ENCODE measurements around the gene MAP3K10. TPM values are rescaled to one million over a fixed set of nuclear protein-coding genes. Genes with fewer than 3 reads are reported as not detected.
A peak's percentile ranks its signal among the peaks of the same experiment; 100 is the strongest.
"Not testable (repeated sequence)": the region's sequence is repeated elsewhere in the genome, so short reads cannot be mapped to it uniquely, and the experiment has no call there.

The MAP3K10 gene
- total and polyA plus RNA-seq, 7 experiments from 2014 or later: 0.09 to 31.5 (median 22.5) TPM

- H3K9me3 Mint-ChIP-seq; intact Hi-C loops (cut with micrococcal nuclease); H3K27ac Mint-ChIP-seq; H3K4me1 ChIP-seq (ENCODE audit: control insufficient read depth in 2 of 2, insufficient read depth in 2 of 2, low read length in 2 of 2); H3K27me3 Mint-ChIP-seq; H3K27ac ChIP-seq (ENCODE audit: low read depth, low read length); H3K4me3 Mint-ChIP-seq; DNase-seq; H3K27me3 ChIP-seq (ENCODE audit: control insufficient read depth in 2 of 2, insufficient read depth in 2 of 2, low read length in 2 of 2); H3K4me3 ChIP-seq (ENCODE audit: low read length); POLR2A ChIA-PET; H3K36me3 ChIP-seq (ENCODE audit: control insufficient read depth in 2 of 3, insufficient read depth in 3 of 3, low read length in 3 of 3); ATAC-seq; H3K9me3 ChIP-seq (ENCODE audit: control insufficient read depth in 2 of 3, low read length in 3 of 3); H3K36me3 Mint-ChIP-seq; H3K4me1 Mint-ChIP-seq: not testable (repeated sequence)
- CTCF ChIA-PET: interaction anchor here (0.6 kb wide), 1 partner anchor 686 kb away, joined by 3 read pairs; no protein-coding TSS in a partner anchor
These were observed 21.5 kb upstream of the MAP3K10 start for GRCh38 chr19:40169482-40170302.

- H3K4me1 ChIP-seq (ENCODE audit: control insufficient read depth in 2 of 2, insufficient read depth in 2 of 2, low read length in 2 of 2); H3K27me3 Mint-ChIP-seq; DNase-seq; H3K36me3 ChIP-seq (ENCODE audit: control insufficient read depth in 2 of 3, insufficient read depth in 3 of 3, low read length in 3 of 3); intact Hi-C loops (cut with micrococcal nuclease); H3K4me3 ChIP-seq (ENCODE audit: low read length); H3K27me3 ChIP-seq (ENCODE audit: control insufficient read depth in 2 of 2, insufficient read depth in 2 of 2, low read length in 2 of 2); POLR2A ChIA-PET; H3K4me3 Mint-ChIP-seq; H3K4me1 Mint-ChIP-seq; ATAC-seq; H3K9me3 Mint-ChIP-seq; H3K27ac ChIP-seq (ENCODE audit: low read depth, low read length); H3K36me3 Mint-ChIP-seq; H3K9me3 ChIP-seq (ENCODE audit: control insufficient read depth in 2 of 3, low read length in 3 of 3): not testable (repeated sequence)
- CTCF ChIA-PET: interaction anchor here (0.6 kb wide), 1 partner anchor 685 kb away, joined by 3 read pairs; no protein-coding TSS in a partner anchor
- H3K27ac Mint-ChIP-seq: peak overlapping the region in 1 of 9 donors; percentile 90
These were observed 20.8 kb upstream of the MAP3K10 start for GRCh38 chr19:40170303-40170989.

- H3K36me3 Mint-ChIP-seq; H3K27me3 ChIP-seq (ENCODE audit: control insufficient read depth in 2 of 2, insufficient read depth in 2 of 2, low read length in 2 of 2); DNase-seq; ATAC-seq; H3K27ac Mint-ChIP-seq; H3K4me3 ChIP-seq (ENCODE audit: low read length); H3K27me3 Mint-ChIP-seq; intact Hi-C loops (cut with micrococcal nuclease); H3K4me3 Mint-ChIP-seq; H3K36me3 ChIP-seq (ENCODE audit: control insufficient read depth in 2 of 3, insufficient read depth in 3 of 3, low read length in 3 of 3); POLR2A ChIA-PET; H3K27ac ChIP-seq (ENCODE audit: low read depth, low read length); H3K4me1 Mint-ChIP-seq; H3K4me1 ChIP-seq (ENCODE audit: control insufficient read depth in 2 of 2, insufficient read depth in 2 of 2, low read length in 2 of 2); H3K9me3 ChIP-seq (ENCODE audit: control insufficient read depth in 2 of 3, low read length in 3 of 3); H3K9me3 Mint-ChIP-seq: not testable (repeated sequence)
- CTCF ChIA-PET: interaction anchor here (0.7 kb wide), 1 partner anchor 77 kb away, joined by 3 read pairs; no protein-coding TSS in a partner anchor
These were observed 19.9 kb upstream of the MAP3K10 start for GRCh38 chr19:40171293-40171692.

GRCh38 chr19:40174092-40174491 lies 17.1 kb upstream of the MAP3K10 start:
- H3K4me1 Mint-ChIP-seq: peaks cover 0 to 1% (median 0%) of the 10 kb centered on the region in 7 donors
- H3K36me3 ChIP-seq (ENCODE audit: control insufficient read depth in 2 of 3, insufficient read depth in 3 of 3, low read length in 3 of 3): no peaks in the 10 kb centered on the region
- ATAC-seq: no peak
- H3K27me3 ChIP-seq (ENCODE audit: control insufficient read depth in 2 of 2, insufficient read depth in 2 of 2, low read length in 2 of 2): no peaks in the 10 kb centered on the region
- ChIA-PET POLR2A (no interaction called here), CTCF (no interaction called here)
- no peaks in the 10 kb centered on the region for H3K9me3 ChIP-seq (ENCODE audit: control insufficient read depth in 2 of 3, low read length in 3 of 3)
- peaks cover 0 to 7% (median 0%) of the 10 kb centered on the region in 5 donors for H3K36me3 Mint-ChIP-seq
- H3K9me3 Mint-ChIP-seq: peaks cover 0 to 1% (median 0%) of the 10 kb centered on the region in 11 donors
- intact Hi-C loops (cut with micrococcal nuclease): no loop called here
- H3K27ac Mint-ChIP-seq: no peak overlapping the region
- H3K4me1 ChIP-seq (ENCODE audit: control insufficient read depth in 2 of 2, insufficient read depth in 2 of 2, low read length in 2 of 2): no peaks in the 10 kb centered on the region
- H3K27ac ChIP-seq (ENCODE audit: low read depth, low read length): no peak overlapping the region
- peaks cover 0 to 9% (median 4%) of the 10 kb centered on the region in 5 donors for H3K27me3 Mint-ChIP-seq
- DNase-seq: no peak
- H3K4me3 Mint-ChIP-seq: no peak overlapping the region
- H3K4me3 ChIP-seq (ENCODE audit: low read length): no peak overlapping the region

GRCh38 chr19:40175820-40176219 lies 15.4 kb upstream of the MAP3K10 start:
- no peaks in the 10 kb centered on the region for H3K4me1 Mint-ChIP-seq
- H3K4me3 ChIP-seq (ENCODE audit: low read length): no peak overlapping the region
- H3K36me3 Mint-ChIP-seq: peaks cover 0 to 7% (median 0%) of the 10 kb centered on the region in 5 donors
- H3K27ac ChIP-seq (ENCODE audit: low read depth, low read length): no peak overlapping the region
- no peak for DNase-seq
- H3K4me1 ChIP-seq (ENCODE audit: control insufficient read depth in 2 of 2, insufficient read depth in 2 of 2, low read length in 2 of 2): no peaks in the 10 kb centered on the region
- CTCF ChIA-PET: interaction anchor here (0.9 to 1.1 kb wide), 2 partner anchors 9 to 44 kb away, joined by 4 to 6 read pairs; no protein-coding TSS in a partner anchor
- no peaks in the 10 kb centered on the region for H3K36me3 ChIP-seq (ENCODE audit: control insufficient read depth in 2 of 3, insufficient read depth in 3 of 3, low read length in 3 of 3)
- H3K27me3 ChIP-seq (ENCODE audit: control insufficient read depth in 2 of 2, insufficient read depth in 2 of 2, low read length in 2 of 2): no peaks in the 10 kb centered on the region
- peaks cover 0 to 14% (median 11%) of the 10 kb centered on the region in 5 donors for H3K27me3 Mint-ChIP-seq
- ATAC-seq: no peak
- POLR2A ChIA-PET: no interaction called here
- H3K4me3 Mint-ChIP-seq: no peak overlapping the region
- H3K9me3 ChIP-seq (ENCODE audit: control insufficient read depth in 2 of 3, low read length in 3 of 3): no peaks in the 10 kb centered on the region
- H3K27ac Mint-ChIP-seq: no peak overlapping the region
- intact Hi-C loops (cut with micrococcal nuclease): no loop called here
- peaks cover 0 to 1% (median 0%) of the 10 kb centered on the region in 11 donors for H3K9me3 Mint-ChIP-seq

GRCh38 chr19:40177286-40178070 lies 13.7 kb upstream of the MAP3K10 start:
- no peak overlapping the region for H3K4me3 Mint-ChIP-seq
- POLR2A ChIA-PET: no interaction called here
- Histone ChIP-seq H3K4me1 (ENCODE audit: control insufficient read depth in 2 of 2, insufficient read depth in 2 of 2, low read length in 2 of 2) (no peaks in the 10 kb centered on the region), H3K27me3 (ENCODE audit: control insufficient read depth in 2 of 2, insufficient read depth in 2 of 2, low read length in 2 of 2) (no peaks in the 10 kb centered on the region), H3K4me3 (ENCODE audit: low read length) (no peak overlapping the region), H3K9me3 (ENCODE audit: control insufficient read depth in 2 of 3, low read length in 3 of 3) (no peaks in the 10 kb centered on the region), H3K27ac (ENCODE audit: low read depth, low read length) (no peak overlapping the region), H3K36me3 (ENCODE audit: control insufficient read depth in 2 of 3, insufficient read depth in 3 of 3, low read length in 3 of 3) (no peaks in the 10 kb centered on the region)
- H3K9me3 Mint-ChIP-seq: peaks cover 0 to 1% (median 0%) of the 10 kb centered on the region in 11 donors
- CTCF ChIA-PET: no interaction called here
- no peaks in the 10 kb centered on the region for H3K4me1 Mint-ChIP-seq
- ATAC-seq: no peak
- intact Hi-C loops (cut with micrococcal nuclease): no loop called here
- no peak overlapping the region for H3K27ac Mint-ChIP-seq
- DNase-seq: no peak
- H3K27me3 Mint-ChIP-seq: peaks cover 0 to 14% (median 13%) of the 10 kb centered on the region in 5 donors
- peaks cover 0 to 7% (median 0%) of the 10 kb centered on the region in 5 donors for H3K36me3 Mint-ChIP-seq
